AG09309 (cell line): ENCODE results near the gene LY9.
"Not testable (repeated sequence)": the region's sequence is repeated elsewhere in the genome, so short reads cannot be mapped to it uniquely, and the experiment has no call there.

Experiments used
- DNase-seq: peaks from one replicate; pipeline ENCODE4 v3.0.0-alpha.2; 2010; ENCODE audit warnings: low read depth
- H3K4me3 ChIP-seq: 2 replicates; pipeline ENCODE4 v1.5.1; 2011; ENCODE audit warnings: mild to moderate bottlenecking, low read depth, low read length, moderate library complexity; ENCODE audit not compliant: control insufficient read depth
- TF ChIP-seq, protein P1 (sequence below): IDR thresholded peaks from 2 replicates; pipeline ENCODE4 v1.5.1; 2011; ENCODE audit warnings: mild to moderate bottlenecking, low read depth, low read length, inconsistent platforms; ENCODE audit not compliant: insufficient read depth, control insufficient read depth; ENCODE audit errors: missing control alignments

The LY9 gene

GRCh38 chr1:160779626-160780397 lies 16.2 kb upstream of the LY9 start:
- DNase-seq = no peak
- no peak overlapping the region for H3K4me3 ChIP-seq
- TF ChIP-seq, protein P1, sequence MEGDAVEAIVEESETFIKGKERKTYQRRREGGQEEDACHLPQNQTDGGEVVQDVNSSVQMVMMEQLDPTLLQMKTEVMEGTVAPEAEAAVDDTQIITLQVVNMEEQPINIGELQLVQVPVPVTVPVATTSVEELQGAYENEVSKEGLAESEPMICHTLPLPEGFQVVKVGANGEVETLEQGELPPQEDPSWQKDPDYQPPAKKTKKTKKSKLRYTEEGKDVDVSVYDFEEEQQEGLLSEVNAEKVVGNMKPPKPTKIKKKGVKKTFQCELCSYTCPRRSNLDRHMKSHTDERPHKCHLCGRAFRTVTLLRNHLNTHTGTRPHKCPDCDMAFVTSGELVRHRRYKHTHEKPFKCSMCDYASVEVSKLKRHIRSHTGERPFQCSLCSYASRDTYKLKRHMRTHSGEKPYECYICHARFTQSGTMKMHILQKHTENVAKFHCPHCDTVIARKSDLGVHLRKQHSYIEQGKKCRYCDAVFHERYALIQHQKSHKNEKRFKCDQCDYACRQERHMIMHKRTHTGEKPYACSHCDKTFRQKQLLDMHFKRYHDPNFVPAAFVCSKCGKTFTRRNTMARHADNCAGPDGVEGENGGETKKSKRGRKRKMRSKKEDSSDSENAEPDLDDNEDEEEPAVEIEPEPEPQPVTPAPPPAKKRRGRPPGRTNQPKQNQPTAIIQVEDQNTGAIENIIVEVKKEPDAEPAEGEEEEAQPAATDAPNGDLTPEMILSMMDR = peak; percentile 21

- TF ChIP-seq, protein P1 = no peak
- DNase-seq = no peak
- no peak overlapping the region for H3K4me3 ChIP-seq
Observed at GRCh38 chr1:160780398-160780755, 15.6 kb upstream of the LY9 start.

DNA sequence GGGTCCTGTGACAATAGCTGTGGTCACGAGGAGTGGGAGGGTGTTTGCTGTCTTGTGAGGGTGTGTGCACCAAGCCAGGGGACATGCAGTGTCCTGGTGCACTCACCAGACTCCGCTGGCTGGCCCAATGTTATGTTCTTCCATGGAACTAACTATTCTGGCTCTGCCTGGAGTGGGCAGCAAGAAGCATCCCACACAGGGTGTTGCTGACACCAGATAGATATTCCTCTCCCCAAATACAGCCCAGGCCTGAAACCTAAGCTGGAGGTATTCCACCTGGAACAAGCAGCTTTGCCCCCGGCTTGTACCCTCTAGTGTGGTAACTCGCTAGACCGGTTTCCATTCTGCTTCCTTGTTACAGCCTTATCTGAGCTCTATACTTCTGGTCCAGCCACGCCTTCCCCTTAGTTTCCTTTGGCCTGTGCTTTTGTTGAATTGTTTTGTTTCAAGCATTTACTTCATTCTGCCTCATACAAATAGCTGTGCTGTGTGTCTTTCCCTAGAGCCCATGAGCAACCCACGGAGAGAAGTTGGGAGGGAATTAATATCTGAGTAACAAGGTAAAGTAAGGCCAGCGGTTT lies 14.7 kb upstream of the LY9 start:
- no peak overlapping the region for H3K4me3 ChIP-seq
- no peak for DNase-seq
- TF ChIP-seq, protein P1 = no peak

DNA sequence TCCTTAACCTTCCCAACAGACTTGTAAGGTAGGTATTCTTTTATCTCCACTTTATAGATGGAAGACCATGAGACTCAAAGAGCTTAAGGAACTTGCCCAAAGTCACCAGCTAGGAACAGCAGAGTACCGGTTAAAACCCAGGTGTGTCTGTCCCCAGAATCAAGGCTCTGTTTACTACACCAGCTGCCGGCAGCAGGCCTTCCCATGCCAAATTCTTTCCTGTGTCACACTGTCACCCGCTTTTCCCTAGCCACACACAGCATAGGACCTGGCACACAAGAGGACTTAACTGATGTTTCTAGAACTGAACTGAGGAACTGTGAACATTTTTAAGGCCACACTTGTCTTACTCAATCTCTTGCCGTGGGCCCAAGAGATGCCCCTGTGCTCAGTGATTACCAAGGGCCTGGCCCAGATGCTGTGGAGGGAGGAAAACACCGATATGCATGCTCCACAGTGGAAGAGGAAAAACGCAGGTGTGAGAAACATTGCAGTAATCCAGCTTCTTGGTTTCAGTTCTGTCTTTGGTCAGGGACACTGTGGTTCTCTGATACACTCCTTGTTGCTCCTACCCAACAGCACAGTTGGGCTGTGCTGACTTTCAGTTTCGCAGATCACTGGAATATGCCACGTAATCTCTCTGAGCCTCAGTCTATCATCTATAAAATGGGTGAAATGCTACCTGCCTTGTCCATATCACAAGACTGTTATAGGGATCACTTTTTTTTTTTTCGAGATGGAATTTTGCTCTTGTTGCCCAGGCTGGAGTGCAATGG lies 13.9 kb upstream of the LY9 start:
- TF ChIP-seq, protein P1 = no peak
- no peak overlapping the region for H3K4me3 ChIP-seq
- no peak for DNase-seq

- not testable (repeated sequence) for H3K4me3 ChIP-seq, DNase-seq
Observed at GRCh38 chr1:160782988-160783765, 12.8 kb upstream of the LY9 start.

DNA sequence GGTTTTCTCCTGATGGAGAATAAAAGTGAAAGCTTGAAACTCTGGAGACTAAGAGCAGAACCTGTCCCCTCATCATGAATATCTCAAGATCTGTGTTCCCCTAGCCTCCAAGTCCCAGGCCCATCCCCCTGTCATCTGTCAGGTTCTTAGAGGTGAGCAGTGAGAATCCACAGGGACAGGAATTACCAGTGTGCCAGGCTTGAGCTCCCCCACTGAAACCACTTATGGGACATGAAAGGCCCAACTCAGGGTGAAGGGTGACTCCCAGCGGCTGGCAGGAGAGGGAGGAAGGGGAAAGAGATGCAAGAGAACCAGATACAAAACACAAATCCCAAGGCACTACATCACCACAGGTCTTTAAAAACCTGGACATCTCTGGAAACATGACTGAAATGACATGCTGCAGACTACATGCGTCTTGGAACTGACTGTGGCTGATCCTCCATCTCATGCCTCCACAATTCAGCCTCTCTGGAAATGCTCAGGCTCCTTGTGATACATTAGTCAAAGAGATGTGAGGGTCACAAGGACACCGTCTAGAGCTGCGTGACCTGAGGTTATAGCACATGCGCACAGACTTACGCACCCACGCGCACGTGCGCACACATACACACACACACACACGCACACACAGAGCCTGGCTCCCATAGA lies 6.8 kb upstream of the LY9 start:
- TF ChIP-seq, protein P1 = no peak
- H3K4me3 ChIP-seq = no peak overlapping the region
- DNase-seq = no peak
